Measurements from ENCODE around the gene CES2.
"Not testable (repeated sequence)": the region's sequence is repeated elsewhere in the genome, so short reads cannot be mapped to it uniquely, and the experiment has no call there.

The CES2 gene

GRCh38 chr16:66934839-66935313 lies 440 bp upstream of the CES2 start:
- DNase-seq (ENCODE audit: low read depth, low spot score), result not testable (repeated sequence)

- DNase-seq (ENCODE audit: low read depth, low spot score), result no peak
These were observed 1.1 kb downstream of the CES2 start for GRCh38 chr16:66936462-66936861.

- DNase-seq (ENCODE audit: low read depth, low spot score), result no peak
These were observed 1.7 kb downstream of the CES2 start for GRCh38 chr16:66936889-66937554.

GRCh38 chr16:66937725-66938337 lies 2.5 kb downstream of the CES2 start:
- no peak for DNase-seq (ENCODE audit: low read depth, low spot score)

- DNase-seq (ENCODE audit: low read depth, low spot score), result no peak
These were observed 4.0 kb downstream of the CES2 start for GRCh38 chr16:66939366-66939765.

GRCh38 chr16:66940236-66940635 lies 4.9 kb downstream of the CES2 start:
- no peak for DNase-seq (ENCODE audit: low read depth, low spot score)

GRCh38 chr16:66942981-66943380 lies 7.7 kb downstream of the CES2 start:
- no peak for DNase-seq (ENCODE audit: low read depth, low spot score)

GRCh38 chr16:66943426-66944053 lies 8.2 kb downstream of the CES2 start:
- no peak for DNase-seq (ENCODE audit: low read depth, low spot score)

GRCh38 chr16:66944054-66944441 lies 8.7 kb downstream of the CES2 start:
- DNase-seq (ENCODE audit: low read depth, low spot score), result no peak

GRCh38 chr16:66944971-66945370 lies 9.7 kb downstream of the CES2 start:
- not testable (repeated sequence) for DNase-seq (ENCODE audit: low read depth, low spot score)

- no peak for DNase-seq (ENCODE audit: low read depth, low spot score)
These were observed 10.6 kb downstream of the CES2 start for GRCh38 chr16:66945939-66946338.

GRCh38 chr16:66946541-66946940 lies 11.2 kb downstream of the CES2 start:
- DNase-seq (ENCODE audit: low read depth, low spot score), result no peak

- no peak for DNase-seq (ENCODE audit: low read depth, low spot score)
These were observed 11.6 kb downstream of the CES2 start for GRCh38 chr16:66946974-66947301.

GRCh38 chr16:66947302-66948065 lies 12.2 kb downstream of the CES2 start:
- peak; percentile 60 for DNase-seq (ENCODE audit: low read depth, low spot score)

GRCh38 chr16:66948134-66948836 lies 13.0 kb downstream of the CES2 start:
- no peak for DNase-seq (ENCODE audit: low read depth, low spot score)

GRCh38 chr16:66948837-66949225 lies 13.5 kb downstream of the CES2 start:
- no peak for DNase-seq (ENCODE audit: low read depth, low spot score)

- no peak for DNase-seq (ENCODE audit: low read depth, low spot score)
These were observed 14.2 kb downstream of the CES2 start for GRCh38 chr16:66949472-66949871.

GRCh38 chr16:66950437-66950836 lies 15.1 kb downstream of the CES2 start:
- DNase-seq (ENCODE audit: low read depth, low spot score), result no peak

GRCh38 chr16:66950971-66951790 lies 15.9 kb downstream of the CES2 start:
- DNase-seq (ENCODE audit: low read depth, low spot score), result no peak

GRCh38 chr16:66952430-66953110 lies 17.3 kb downstream of the CES2 start:
- no peak for DNase-seq (ENCODE audit: low read depth, low spot score)
